ENCODE measurements around the gene CHCHD6. TPM values are rescaled to one million over a fixed set of nuclear protein-coding genes. Genes with fewer than 3 reads are reported as not detected.

CHCHD6 gene
- total RNA-seq, 2 donors from 2014 or later, result 23.6 to 34.4 TPM

GRCh38 chr3:126655887-126656286, 48.2 kb upstream of the CHCHD6 start:
- H3K9me3 Mint-ChIP-seq, result peaks cover 14% of the 10 kb centered on the region
- peaks cover 45% of the 10 kb centered on the region for H3K27me3 Mint-ChIP-seq (ENCODE audit: insufficient read depth)
- H3K4me3 Mint-ChIP-seq, result peak overlapping the region; percentile 68
- DNase-seq, result no peak
- Histone ChIP-seq H3K4me1 (ENCODE audit: control insufficient read depth, insufficient read depth, low read length) (peaks cover 3% of the 10 kb centered on the region), H3K27ac (ENCODE audit: low read depth, low read length) (no peak overlapping the region), H3K9ac (ENCODE audit: extremely low read depth, low read length, poor library complexity, severe bottlenecking) (no peak overlapping the region), H3K36me3 (ENCODE audit: control insufficient read depth, insufficient read depth, low read length) (no peaks in the 10 kb centered on the region), H3K27me3 (ENCODE audit: control insufficient read depth, insufficient read depth, low read length, poor library complexity, severe bottlenecking) (peaks cover 16% of the 10 kb centered on the region), H3K9me3 (ENCODE audit: control insufficient read depth, low read length) (no peaks in the 10 kb centered on the region), H3K4me3 (ENCODE audit: low read length) (no peak overlapping the region)
- peaks cover 3% of the 10 kb centered on the region for H3K4me1 Mint-ChIP-seq
- no peak for TF ChIP-seq CTCF (conservative IDR thresholded peaks at IDR 0.05)
- no peak overlapping the region for H3K27ac Mint-ChIP-seq
- no peaks in the 10 kb centered on the region for H3K36me3 Mint-ChIP-seq (ENCODE audit: low read depth)
- 89 to 96% methylated on average over 8 to 11 of the region's 11 CpGs for WGBS, 2 experiments (ENCODE audit: insufficient coverage in 1 of 2, insufficient read length in 1 of 2)

GRCh38 chr3:126656371-126657134, 47.5 kb upstream of the CHCHD6 start:
- Mint-ChIP-seq H3K4me1 (peaks cover 3% of the 10 kb centered on the region), H3K4me3 (no peak overlapping the region), H3K27me3 (ENCODE audit: insufficient read depth) (peaks cover 48% of the 10 kb centered on the region), H3K27ac (no peak overlapping the region), H3K9me3 (peaks cover 14% of the 10 kb centered on the region), H3K36me3 (ENCODE audit: low read depth) (no peaks in the 10 kb centered on the region)
- no peaks in the 10 kb centered on the region for H3K9me3 ChIP-seq (ENCODE audit: control insufficient read depth, low read length)
- H3K27me3 ChIP-seq (ENCODE audit: control insufficient read depth, insufficient read depth, low read length, poor library complexity, severe bottlenecking), result peaks cover 22% of the 10 kb centered on the region
- DNase-seq, result no peak
- TF ChIP-seq CTCF (conservative IDR thresholded peaks at IDR 0.05), result no peak
- no peaks in the 10 kb centered on the region for H3K36me3 ChIP-seq (ENCODE audit: control insufficient read depth, insufficient read depth, low read length)
- H3K27ac ChIP-seq (ENCODE audit: low read depth, low read length), result no peak overlapping the region
- peaks cover 3% of the 10 kb centered on the region for H3K4me1 ChIP-seq (ENCODE audit: control insufficient read depth, insufficient read depth, low read length)
- H3K4me3 ChIP-seq (ENCODE audit: low read length), result no peak overlapping the region
- WGBS, 2 experiments (ENCODE audit: insufficient coverage in 1 of 2, insufficient read length in 1 of 2), result 79 to 93% methylated on average over 6 to 8 of the region's 8 CpGs
- H3K9ac ChIP-seq (ENCODE audit: extremely low read depth, low read length, poor library complexity, severe bottlenecking), result no peak overlapping the region

- no peak for TF ChIP-seq CTCF (conservative IDR thresholded peaks at IDR 0.05)
- Mint-ChIP-seq H3K36me3 (ENCODE audit: low read depth) (no peaks in the 10 kb centered on the region), H3K9me3 (peaks cover 14% of the 10 kb centered on the region), H3K27ac (no peak overlapping the region), H3K4me1 (peaks cover 3% of the 10 kb centered on the region), H3K27me3 (ENCODE audit: insufficient read depth) (peaks cover 60% of the 10 kb centered on the region), H3K4me3 (no peak overlapping the region)
- Histone ChIP-seq H3K9me3 (ENCODE audit: control insufficient read depth, low read length) (no peaks in the 10 kb centered on the region), H3K4me3 (ENCODE audit: low read length) (no peak overlapping the region), H3K4me1 (ENCODE audit: control insufficient read depth, insufficient read depth, low read length) (peaks cover 3% of the 10 kb centered on the region), H3K36me3 (ENCODE audit: control insufficient read depth, insufficient read depth, low read length) (no peaks in the 10 kb centered on the region), H3K27ac (ENCODE audit: low read depth, low read length) (no peak overlapping the region), H3K9ac (ENCODE audit: extremely low read depth, low read length, poor library complexity, severe bottlenecking) (no peak overlapping the region), H3K27me3 (ENCODE audit: control insufficient read depth, insufficient read depth, low read length, poor library complexity, severe bottlenecking) (peaks cover 28% of the 10 kb centered on the region)
- 90 to 100% methylated on average over 1 to 2 of the region's 2 CpGs for WGBS, 2 experiments (ENCODE audit: insufficient coverage in 1 of 2, insufficient read length in 1 of 2)
- no peak for DNase-seq
Measured at GRCh38 chr3:126657901-126658300, 46.1 kb upstream of the CHCHD6 start.
